HepG2 (cell line): ENCODE measurements around the gene ZBTB2. TPM values are rescaled to one million over a fixed set of nuclear protein-coding genes. Genes with fewer than 3 reads are reported as not detected.

Source experiments
- FUBP1 ChIP-seq: sonication (generic); formaldehyde crosslinking; IDR thresholded peaks from 2 replicates; pipeline ENCODE4 v1.5.1; 2020; ENCODE audit warnings: missing genetic modification reagents, mild to moderate bottlenecking, borderline replicate concordance
- KDM4B ChIP-seq: sonication (generic); formaldehyde crosslinking; IDR thresholded peaks from 2 replicates; pipeline ENCODE4 v1.4.0; 2020; ENCODE audit warnings: missing genetic modification reagents
- NFKB2 ChIP-seq: sonication (generic); formaldehyde crosslinking; IDR thresholded peaks from 2 replicates; pipeline ENCODE4 v1.4.0; 2020; ENCODE audit warnings: missing genetic modification reagents, borderline replicate concordance
- POGK ChIP-seq: sonication (generic); formaldehyde crosslinking; conservative IDR thresholded peaks from 2 replicates; pipeline ENCODE4 v1.8.0; 2022; ENCODE audit warnings: mild to moderate bottlenecking, moderate library complexity, missing genetic modification reagents
- SALL2 ChIP-seq: sonication (generic); formaldehyde crosslinking; IDR thresholded peaks from 2 replicates; pipeline ENCODE4 v1.8.1; 2023; ENCODE audit warnings: mild to moderate bottlenecking, missing genetic modification reagents, inconsistent platforms
- WIZ ChIP-seq: sonication (generic); formaldehyde crosslinking; IDR thresholded peaks from 2 replicates; pipeline ENCODE4 v1.5.1; 2020; ENCODE audit warnings: mild to moderate bottlenecking, missing genetic modification reagents
- ZBTB37 ChIP-seq: sonication (generic); formaldehyde crosslinking; IDR thresholded peaks from 2 replicates; pipeline ENCODE4 v1.4.0; 2020; ENCODE audit warnings: mild to moderate bottlenecking, missing genetic modification reagents
- ZHX2 ChIP-seq, 2 experiments: sonication (generic) in 1 of 2; formaldehyde crosslinking in 1 of 2; IDR thresholded peaks; 2 replicates each; pipeline versions ENCODE4 v1.6.1 to v1.9.0; 2014 to 2022; ENCODE audit warnings: antibody characterized with exemption in 1 of 2, borderline replicate concordance in 1 of 2, inconsistent platforms in 1 of 2, low read depth in 1 of 2, missing genetic modification reagents in 1 of 2
- ZMYM3 ChIP-seq: sonication (generic); formaldehyde crosslinking; IDR thresholded peaks from 2 replicates; pipeline ENCODE4 v1.5.1; 2020; ENCODE audit warnings: mild to moderate bottlenecking, missing genetic modification reagents
- ZNF251 ChIP-seq: sonication (generic); formaldehyde crosslinking; IDR thresholded peaks from 2 replicates; pipeline ENCODE4 v1.9.0; 2021; ENCODE audit warnings: mild to moderate bottlenecking, missing genetic modification reagents
- ZNF276 ChIP-seq: sonication (generic); formaldehyde crosslinking; IDR thresholded peaks from 2 replicates; pipeline ENCODE4 v1.4.0; 2020; ENCODE audit warnings: mild to moderate bottlenecking, low read depth, missing genetic modification reagents
- ZNF282 ChIP-seq: fragments of 450-650 bp; IDR thresholded peaks from 2 replicates; pipeline ENCODE4 v1.6.1; 2018; ENCODE audit not compliant: partially characterized antibody
- ZNF3 ChIP-seq: IDR thresholded peaks from 2 replicates; pipeline ENCODE4 v1.7.0; 2017; ENCODE audit warnings: inconsistent platforms
- ZSCAN29 ChIP-seq: sonication (generic); formaldehyde crosslinking; conservative IDR thresholded peaks from 2 replicates; pipeline ENCODE4 v1.4.0; 2020; ENCODE audit warnings: mild to moderate bottlenecking, missing genetic modification reagents
- polyA plus RNA-seq, 8 experiments: library from polyadenylated mRNA; depleted of rRNA in 3 of 8; stranded (reverse) in 7 of 8; unstranded in 1 of 8; fragments of >200 nt; fragmentation: Illumina TruSeq in 4 of 8; extraction: Trizol in 4 of 8; gene quantifications; 2 replicates each; pipeline versions ENCODE4 v1.2.1 to v1.2.3, GENCODE V29; 2011 to 2016; ENCODE audit warnings: low read depth in 4 of 8, missing spikeins in 1 of 8, mixed read lengths in 1 of 8; ENCODE audit not compliant: insufficient read depth in 1 of 8
- total RNA-seq, 5 experiments: library from RNA; depleted of rRNA; stranded (reverse); fragments of >200 nt; fragmentation: Illumina TruSeq; extraction: Trizol; gene quantifications; 2 replicates each; pipeline ENCODE4 v1.2.3, GENCODE V29; 2016; ENCODE audit warnings: low read depth in 1 of 5

ZBTB2 gene
- total and polyA plus RNA-seq, 2 of the 13 experiments (the other 11 are each of a cell fraction or from before 2014, with no cell fraction given), result 15.4 to 22.8 TPM

GRCh38 chr6:151325075-151326050, 66.0 kb downstream of the ZBTB2 start (continued):
- TF ChIP-seq ZHX2 (IDR thresholded peaks at IDR 0.05; ENCODE audit: low read depth), result 0 out of 2 replicates have a peak, but pooled peaks have one; percentile 31
- no peak for TF ChIP-seq ZHX2 (CRISPR knock-in tag; IDR thresholded peaks at IDR 0.05; ENCODE audit: borderline replicate concordance)
- no peak for TF ChIP-seq ZNF251 (CRISPR knock-in tag)
- TF ChIP-seq POGK (CRISPR knock-in tag), result no peak
- TF ChIP-seq FUBP1 (CRISPR knock-in tag), result 0 out of 2 replicates have a peak, but pooled peaks have one; percentile 80
- TF ChIP-seq ZNF3 (CRISPR knock-in tag), result no peak
- no peak for TF ChIP-seq WIZ (CRISPR knock-in tag)
- no peak for TF ChIP-seq ZBTB37 (CRISPR knock-in tag)
- TF ChIP-seq KDM4B (CRISPR knock-in tag), result no peak
- no peak for TF ChIP-seq NFKB2 (CRISPR knock-in tag)
- no peak for TF ChIP-seq ZNF282
- no peak for TF ChIP-seq ZNF276 (CRISPR knock-in tag)
- TF ChIP-seq SALL2 (CRISPR knock-in tag), result no peak
- TF ChIP-seq ZSCAN29 (CRISPR knock-in tag), result no peak
- no peak for TF ChIP-seq ZMYM3
